Activated CD8-positive, alpha-beta memory T cell treated with anti-CD3 and anti-CD28 coated beads, Interleukin-2, amount 10 ng/mL, durations not matched to agents 7 days and 5 days (primary cell): ENCODE measurements around the gene INPP5B. TPM values are rescaled to one million over a fixed set of nuclear protein-coding genes. Genes with fewer than 3 reads are reported as not detected.
"Not testable (repeated sequence)": the region's sequence is repeated elsewhere in the genome, so short reads cannot be mapped to it uniquely, and the experiment has no call there.

Source experiments
- ATAC-seq: fragments of 150-1000 bp; cut with Tn5 transposase; one replicate; pipeline ENCODE4 v1.10.0; 2021; ENCODE audit warnings: moderate library complexity
- CTCF ChIA-PET: fragments of 350-600 bp; sonication (Branson Sonifier 250); formaldehyde crosslinking; loops from one replicate; lab custom pipeline; 2021; ENCODE audit warnings: antibody characterized with exemption; lab: Charles Lee
- DNase-seq: peaks from one replicate; pipeline ENCODE4 v3.0.0-alpha.2; 2020
- H3K27ac Mint-ChIP-seq: one replicate; pipeline ENCODE4 v1.8.0; 2021; ENCODE audit warnings: mild to moderate bottlenecking, mixed read lengths
- H3K27me3 Mint-ChIP-seq: one replicate; pipeline ENCODE4 v1.8.0; 2021; ENCODE audit warnings: mixed read lengths
- H3K36me3 Mint-ChIP-seq: one replicate; pipeline ENCODE4 v1.8.0; 2021; ENCODE audit warnings: mild to moderate bottlenecking, mixed read lengths
- H3K4me1 Mint-ChIP-seq: one replicate; pipeline ENCODE4 v1.8.0; 2021; ENCODE audit warnings: mixed read lengths
- H3K4me3 Mint-ChIP-seq: one replicate; pipeline ENCODE4 v1.8.0; 2021; ENCODE audit warnings: mild to moderate bottlenecking, moderate library complexity, mixed read lengths
- H3K9me3 Mint-ChIP-seq: one replicate; pipeline ENCODE4 v1.8.0; 2022; ENCODE audit warnings: low read depth, mixed read lengths
- total RNA-seq, 2 experiments: library from RNA; stranded (reverse); gene quantifications; one replicate each; pipeline ENCODE4 v1.2.3, GENCODE V29; 2021

Gene INPP5B
- total RNA-seq, 2 experiments from 2014 or later: 37.6 to 39.9 TPM

- CTCF ChIA-PET: no interaction called here
- H3K27me3 Mint-ChIP-seq: no peaks in the 10 kb centered on the region
- no peak overlapping the region for H3K27ac Mint-ChIP-seq
- H3K4me3 Mint-ChIP-seq: no peak overlapping the region
- peaks cover 24% of the 10 kb centered on the region for H3K36me3 Mint-ChIP-seq
- peaks cover 18% of the 10 kb centered on the region for H3K4me1 Mint-ChIP-seq
- DNase-seq (no peak), ATAC-seq (no peak)
- H3K9me3 Mint-ChIP-seq: no peaks in the 10 kb centered on the region
These were observed 27.6 kb downstream of the INPP5B start for GRCh38 chr1:37919277-37919676.

GRCh38 chr1:37915476-37916093 is 31.3 kb downstream of the INPP5B start:
- peaks cover 4% of the 10 kb centered on the region for H3K4me1 Mint-ChIP-seq
- no peaks in the 10 kb centered on the region for H3K9me3 Mint-ChIP-seq
- DNase-seq (no peak), ATAC-seq (no peak)
- H3K4me3 Mint-ChIP-seq: no peak overlapping the region
- no peak overlapping the region for H3K27ac Mint-ChIP-seq
- CTCF ChIA-PET: interaction anchor here (1.8 kb wide), 1 partner anchor 14 kb away, joined by 3 read pairs; no protein-coding TSS in a partner anchor
- peaks cover 12% of the 10 kb centered on the region for H3K36me3 Mint-ChIP-seq
- H3K27me3 Mint-ChIP-seq: no peaks in the 10 kb centered on the region

- ATAC-seq (no peak), DNase-seq (no peak)
- no peak overlapping the region for H3K27ac Mint-ChIP-seq
- H3K4me1 Mint-ChIP-seq: peaks cover 4% of the 10 kb centered on the region
- no peaks in the 10 kb centered on the region for H3K9me3 Mint-ChIP-seq
- H3K4me3 Mint-ChIP-seq: no peak overlapping the region
- no peaks in the 10 kb centered on the region for H3K27me3 Mint-ChIP-seq
- H3K36me3 Mint-ChIP-seq: peaks cover 12% of the 10 kb centered on the region
- CTCF ChIA-PET: interaction anchor here (1.8 kb wide), 1 partner anchor 14 kb away, joined by 3 read pairs; no protein-coding TSS in a partner anchor
These were observed 32.0 kb downstream of the INPP5B start for GRCh38 chr1:37914719-37915475.

DNA sequence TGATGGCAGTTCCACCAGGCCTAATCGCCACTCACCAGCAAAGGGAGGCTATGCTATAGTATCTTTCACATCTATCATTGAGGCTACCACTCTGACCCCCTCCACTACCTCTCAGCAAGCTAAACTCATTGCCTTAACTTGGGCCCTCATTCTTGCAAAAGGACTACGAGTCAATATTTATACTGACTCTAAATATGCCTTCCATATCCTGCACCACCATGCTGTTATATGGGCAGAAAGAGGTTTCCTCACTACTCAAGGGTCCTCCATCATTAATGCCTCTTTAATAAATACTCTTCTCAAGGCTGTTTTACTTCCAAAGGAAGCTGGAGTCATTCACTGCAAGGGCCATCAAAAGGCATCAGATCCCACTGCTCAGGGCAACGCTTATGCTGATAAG is 35.4 kb downstream of the INPP5B start:
- DNase-seq, CTCF ChIA-PET, H3K4me3 Mint-ChIP-seq, H3K4me1 Mint-ChIP-seq, H3K27me3 Mint-ChIP-seq, H3K27ac Mint-ChIP-seq, ATAC-seq: not testable (repeated sequence)
- H3K36me3 Mint-ChIP-seq: peaks cover 19% of the 10 kb centered on the region
- H3K9me3 Mint-ChIP-seq: peaks cover 11% of the 10 kb centered on the region

DNA sequence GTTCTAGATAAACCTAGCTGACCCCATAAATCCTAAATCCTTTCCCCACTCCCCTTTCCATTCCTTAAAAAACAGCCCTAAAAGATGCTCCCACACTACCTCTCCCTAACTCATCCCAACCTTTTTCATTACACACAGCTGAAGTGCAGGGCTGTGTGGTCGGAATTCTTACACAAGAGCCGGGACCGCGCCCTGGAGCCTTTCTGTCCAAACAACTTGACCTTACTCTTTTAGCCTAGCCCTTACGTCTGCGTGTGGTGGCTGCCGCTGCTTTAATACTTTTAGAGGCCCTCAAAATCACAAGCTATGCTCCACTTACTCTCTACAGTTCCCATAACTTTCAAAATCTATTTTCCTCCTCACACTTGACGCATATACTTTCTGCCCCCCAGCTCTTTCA is 36.0 kb downstream of the INPP5B start:
- H3K4me3 Mint-ChIP-seq, DNase-seq, H3K27me3 Mint-ChIP-seq, H3K4me1 Mint-ChIP-seq, CTCF ChIA-PET, ATAC-seq, H3K27ac Mint-ChIP-seq: not testable (repeated sequence)
- peaks cover 11% of the 10 kb centered on the region for H3K9me3 Mint-ChIP-seq
- H3K36me3 Mint-ChIP-seq: peaks cover 21% of the 10 kb centered on the region

- not testable (repeated sequence) for H3K27me3 Mint-ChIP-seq, H3K4me1 Mint-ChIP-seq, DNase-seq, ATAC-seq, H3K27ac Mint-ChIP-seq, H3K4me3 Mint-ChIP-seq
- CTCF ChIA-PET: interaction anchor here (0.7 kb wide), 1 partner anchor 1990 kb away, joined by 4 read pairs; no protein-coding TSS in a partner anchor
- peaks cover 13% of the 10 kb centered on the region for H3K9me3 Mint-ChIP-seq
- peaks cover 24% of the 10 kb centered on the region for H3K36me3 Mint-ChIP-seq
These were observed 38.3 kb downstream of the INPP5B start for GRCh38 chr1:37908531-37908930.

GRCh38 chr1:37907416-37908125 is 39.3 kb downstream of the INPP5B start:
- Mint-ChIP-seq H3K36me3 (peaks cover 28% of the 10 kb centered on the region), H3K9me3 (peaks cover 13% of the 10 kb centered on the region)
- DNase-seq, H3K27ac Mint-ChIP-seq, H3K27me3 Mint-ChIP-seq, ATAC-seq, H3K4me3 Mint-ChIP-seq, H3K4me1 Mint-ChIP-seq: not testable (repeated sequence)
- CTCF ChIA-PET: interaction anchor here (0.7 kb wide), 1 partner anchor 1991 kb away, joined by 4 read pairs; no protein-coding TSS in a partner anchor

- Mint-ChIP-seq H3K9me3 (peaks cover 13% of the 10 kb centered on the region), H3K36me3 (peaks cover 32% of the 10 kb centered on the region)
- H3K4me1 Mint-ChIP-seq, ATAC-seq, DNase-seq, H3K27ac Mint-ChIP-seq, H3K4me3 Mint-ChIP-seq, H3K27me3 Mint-ChIP-seq, CTCF ChIA-PET: not testable (repeated sequence)
These were observed 40.3 kb downstream of the INPP5B start for GRCh38 chr1:37906591-37906990.

GRCh38 chr1:37905727-37906126 is 41.1 kb downstream of the INPP5B start:
- CTCF ChIA-PET: no interaction called here
- H3K27me3 Mint-ChIP-seq: no peaks in the 10 kb centered on the region
- no peak for DNase-seq
- peaks cover 13% of the 10 kb centered on the region for H3K4me1 Mint-ChIP-seq
- peaks cover 35% of the 10 kb centered on the region for H3K36me3 Mint-ChIP-seq
- H3K9me3 Mint-ChIP-seq: peaks cover 13% of the 10 kb centered on the region
- no peak overlapping the region for H3K4me3 Mint-ChIP-seq
- H3K27ac Mint-ChIP-seq: no peak overlapping the region
- ATAC-seq: no peak

GRCh38 chr1:37903921-37904320 is 42.9 kb downstream of the INPP5B start:
- Mint-ChIP-seq H3K4me1 (peaks cover 13% of the 10 kb centered on the region), H3K9me3 (peaks cover 13% of the 10 kb centered on the region), H3K36me3 (peaks cover 37% of the 10 kb centered on the region)
- H3K27me3 Mint-ChIP-seq, CTCF ChIA-PET, ATAC-seq, H3K27ac Mint-ChIP-seq, DNase-seq, H3K4me3 Mint-ChIP-seq: not testable (repeated sequence)

- CTCF ChIA-PET: interaction anchor here (0.7 kb wide), 1 partner anchor 213 kb away, joined by 3 read pairs; no protein-coding TSS in a partner anchor
- Mint-ChIP-seq H3K27ac (no peak overlapping the region), H3K27me3 (no peaks in the 10 kb centered on the region), H3K9me3 (peaks cover 10% of the 10 kb centered on the region), H3K4me1 (peaks cover 13% of the 10 kb centered on the region), H3K4me3 (no peak overlapping the region), H3K36me3 (peaks cover 38% of the 10 kb centered on the region)
- DNase-seq (no peak), ATAC-seq (no peak)
These were observed 43.9 kb downstream of the INPP5B start for GRCh38 chr1:37902983-37903382.

DNA sequence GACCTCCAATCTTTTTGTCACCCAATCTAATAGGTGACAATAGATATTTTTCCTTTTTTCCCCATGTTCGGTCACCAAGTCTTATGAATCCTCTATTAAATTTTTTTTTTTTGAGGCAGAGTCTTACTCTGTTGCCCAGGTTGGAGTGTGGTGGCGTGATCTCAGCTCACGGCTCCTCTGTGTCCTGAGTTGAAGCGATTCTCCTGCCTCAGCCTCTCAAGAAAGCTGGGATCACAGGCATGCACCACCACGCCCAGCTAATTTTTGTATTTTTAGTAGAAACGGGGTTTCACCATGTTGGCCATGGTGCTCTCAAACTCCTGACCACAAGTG is 45.0 kb downstream of the INPP5B start:
- no peak for DNase-seq
- CTCF ChIA-PET: interaction anchor here (1.6 kb wide), 1 partner anchor 13 kb away, joined by 3 read pairs; no protein-coding TSS in a partner anchor
- no peaks in the 10 kb centered on the region for H3K27me3 Mint-ChIP-seq
- peaks cover 4% of the 10 kb centered on the region for H3K9me3 Mint-ChIP-seq
- H3K4me3 Mint-ChIP-seq: no peak overlapping the region
- peaks cover 13% of the 10 kb centered on the region for H3K4me1 Mint-ChIP-seq
- H3K36me3 Mint-ChIP-seq: peaks cover 27% of the 10 kb centered on the region
- ATAC-seq: no peak
- peak overlapping the region; percentile 53 for H3K27ac Mint-ChIP-seq

DNA sequence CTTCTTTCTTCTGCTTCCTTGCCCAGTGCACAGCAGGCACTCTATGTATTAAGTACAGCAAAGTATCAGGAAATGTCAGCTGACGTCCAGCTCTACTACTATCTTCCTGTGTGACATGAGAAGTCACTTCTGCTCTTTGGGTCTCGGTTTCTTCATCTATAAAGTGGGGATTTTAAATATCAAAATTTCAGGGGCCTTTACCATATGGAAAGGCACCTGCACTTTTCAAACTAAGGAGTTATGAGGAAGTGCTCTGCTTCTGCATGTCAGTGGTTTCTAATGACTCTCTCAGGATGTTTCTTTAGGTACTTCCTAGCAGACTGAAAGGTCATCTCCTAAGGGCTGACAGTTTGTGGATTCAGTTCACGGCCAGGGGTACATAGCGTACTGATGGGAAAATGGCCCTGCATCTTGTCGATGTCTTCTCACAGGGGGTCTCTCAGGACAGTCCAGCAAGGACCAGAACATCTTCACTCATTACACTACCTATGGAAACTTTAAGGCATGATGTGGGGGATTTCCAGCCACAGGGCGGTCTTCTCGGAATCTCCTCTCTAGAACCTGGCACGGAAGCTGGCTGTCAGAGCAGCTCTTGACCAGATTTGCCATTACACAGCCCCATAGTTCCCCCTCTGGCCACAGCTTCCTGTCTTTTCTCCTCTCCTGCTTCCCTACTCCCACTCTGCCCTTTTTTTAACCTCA is 45.5 kb downstream of the INPP5B start:
- Mint-ChIP-seq H3K9me3 (peaks cover 2% of the 10 kb centered on the region), H3K4me3 (no peak overlapping the region), H3K27ac (peak overlapping the region; percentile 53), H3K4me1 (peaks cover 13% of the 10 kb centered on the region), H3K27me3 (no peaks in the 10 kb centered on the region), H3K36me3 (peaks cover 25% of the 10 kb centered on the region)
- CTCF ChIA-PET: interaction anchor here (1.6 kb wide), 1 partner anchor 13 kb away, joined by 3 read pairs; no protein-coding TSS in a partner anchor
- no peak for ATAC-seq
- no peak for DNase-seq
